SK-N-SH treated with all-trans-retinoic acid at 6 μM for 48 hours (cell line): ENCODE results near the gene MICA.

Experiments used
- ATAC-seq: fragments of 200-7000 bp; cut with Tn5 transposase; 3 replicates; pipeline ENCODE4 v1.9.1; 2020; ENCODE audit warnings: mild to moderate bottlenecking, moderate library complexity
- ARNTL ChIP-seq: fragments of 450-650 bp; formaldehyde crosslinking; IDR thresholded peaks from 2 replicates; pipeline ENCODE4 v1.5.0; 2020; ENCODE audit warnings: low read depth, mild to moderate bottlenecking, moderate library complexity, borderline replicate concordance
- BACH2 ChIP-seq: fragments of 250-450 bp; sonication (Bioruptor Pico); IDR thresholded peaks from 2 replicates; pipeline ENCODE4 v1.9.0; 2021; ENCODE audit warnings: mild to moderate bottlenecking, borderline replicate concordance
- CSDC2 ChIP-seq: fragments of 250-450 bp; sonication (Bioruptor Pico); IDR thresholded peaks from 2 replicates; pipeline ENCODE4 v1.5.0; 2020; ENCODE audit warnings: mild to moderate bottlenecking, moderate library complexity
- ESRRG ChIP-seq: fragments of 250-450 bp; sonication (Bioruptor Pico); IDR thresholded peaks from 2 replicates; pipeline ENCODE4 v1.6.1; 2021; ENCODE audit warnings: mild to moderate bottlenecking
- GLIS3 ChIP-seq: fragments of 250-450 bp; sonication (Bioruptor Pico); IDR thresholded peaks from 2 replicates; pipeline ENCODE4 v1.5.0; 2020; ENCODE audit warnings: mild to moderate bottlenecking, moderate library complexity
- ISL1 ChIP-seq: fragments of 250-450 bp; sonication (Bioruptor Pico); IDR thresholded peaks from 2 replicates; pipeline ENCODE4 v2.1.2; 2022; ENCODE audit warnings: mild to moderate bottlenecking, moderate library complexity
- OSR1 ChIP-seq: fragments of 250-450 bp; sonication (Bioruptor Pico); IDR thresholded peaks from 2 replicates; pipeline ENCODE4 v1.8.0; 2022; ENCODE audit warnings: moderate library complexity, mild to moderate bottlenecking, inconsistent platforms
- PPARA ChIP-seq: fragments of 250-450 bp; sonication (Bioruptor Pico); IDR thresholded peaks from 2 replicates; pipeline ENCODE4 v1.5.0; 2020; ENCODE audit warnings: mild to moderate bottlenecking, borderline replicate concordance
- RARB ChIP-seq: fragments of 250-450 bp; sonication (Bioruptor Pico); IDR thresholded peaks from 2 replicates; pipeline ENCODE4 v1.8.0; 2021; ENCODE audit warnings: mild to moderate bottlenecking, moderate library complexity
- SNAI2 ChIP-seq: fragments of 250-450 bp; sonication (Bioruptor Pico); IDR thresholded peaks from 2 replicates; pipeline ENCODE4 v1.5.0; 2020; ENCODE audit warnings: mild to moderate bottlenecking, moderate library complexity
- TCF4 ChIP-seq: fragments of 250-450 bp; sonication (Bioruptor Pico); IDR thresholded peaks from 2 replicates; pipeline ENCODE4 v1.8.0; 2021; ENCODE audit warnings: mild to moderate bottlenecking, moderate library complexity, borderline replicate concordance
- TOX ChIP-seq: fragments of 250-450 bp; sonication (Bioruptor Pico); IDR thresholded peaks from 2 replicates; pipeline ENCODE4 v1.8.0; 2021; ENCODE audit warnings: mild to moderate bottlenecking, moderate library complexity, borderline replicate concordance
- ZC3H10 ChIP-seq: fragments of 250-450 bp; sonication (Bioruptor Pico); IDR thresholded peaks from 2 replicates; pipeline ENCODE4 v1.5.1; 2021; ENCODE audit warnings: mild to moderate bottlenecking, moderate library complexity
- ZFP3 ChIP-seq: fragments of 250-450 bp; sonication (Bioruptor Pico); IDR thresholded peaks from 2 replicates; pipeline ENCODE4 v1.5.0; 2020; ENCODE audit warnings: mild to moderate bottlenecking, moderate library complexity
- ZFP30 ChIP-seq: fragments of 450-650 bp; formaldehyde crosslinking; IDR thresholded peaks from 2 replicates; pipeline ENCODE4 v1.5.0; 2022; ENCODE audit warnings: mild to moderate bottlenecking, moderate library complexity
- ZNF565 ChIP-seq: fragments of 450-650 bp; formaldehyde crosslinking; conservative IDR thresholded peaks from 2 replicates; pipeline ENCODE4 v1.5.0; 2020; ENCODE audit warnings: low read depth, mild to moderate bottlenecking, moderate library complexity
- ZNF70 ChIP-seq: fragments of 450-650 bp; formaldehyde crosslinking; IDR thresholded peaks from 2 replicates; pipeline ENCODE4 v1.5.0; 2020; ENCODE audit warnings: mild to moderate bottlenecking, moderate library complexity
- ZNF8 ChIP-seq: fragments of 450-650 bp; formaldehyde crosslinking; IDR thresholded peaks from 2 replicates; pipeline ENCODE4 v1.5.0; 2020; ENCODE audit warnings: mild to moderate bottlenecking, moderate library complexity
- TF ChIP-seq, protein P1 (sequence below): fragments of 250-450 bp; sonication (Bioruptor Pico); IDR thresholded peaks from 2 replicates; pipeline ENCODE4 v1.5.1; 2021; ENCODE audit warnings: mild to moderate bottlenecking, moderate library complexity
- TF ChIP-seq, protein P2 (sequence below): fragments of 250-450 bp; sonication (Bioruptor Pico); IDR thresholded peaks from 2 replicates; pipeline ENCODE4 v1.5.0; 2020; ENCODE audit warnings: mild to moderate bottlenecking, moderate library complexity
- TF ChIP-seq, protein P3 (sequence below): fragments of 250-450 bp; sonication (Bioruptor Pico); IDR thresholded peaks from 2 replicates; pipeline ENCODE4 v1.5.1; 2020; ENCODE audit warnings: low read depth, mild to moderate bottlenecking, moderate library complexity
- TF ChIP-seq, protein P4 (sequence below): fragments of 250-450 bp; sonication (Bioruptor Pico); IDR thresholded peaks from 2 replicates; pipeline ENCODE4 v1.8.0; 2021; ENCODE audit warnings: low read depth, mild to moderate bottlenecking, moderate library complexity, borderline replicate concordance
- TF ChIP-seq, protein P5 (sequence below): fragments of 250-450 bp; sonication (Bioruptor Pico); IDR thresholded peaks from 2 replicates; pipeline ENCODE4 v1.8.0; 2020; ENCODE audit warnings: mild to moderate bottlenecking, moderate library complexity, borderline replicate concordance

The MICA gene

DNA sequence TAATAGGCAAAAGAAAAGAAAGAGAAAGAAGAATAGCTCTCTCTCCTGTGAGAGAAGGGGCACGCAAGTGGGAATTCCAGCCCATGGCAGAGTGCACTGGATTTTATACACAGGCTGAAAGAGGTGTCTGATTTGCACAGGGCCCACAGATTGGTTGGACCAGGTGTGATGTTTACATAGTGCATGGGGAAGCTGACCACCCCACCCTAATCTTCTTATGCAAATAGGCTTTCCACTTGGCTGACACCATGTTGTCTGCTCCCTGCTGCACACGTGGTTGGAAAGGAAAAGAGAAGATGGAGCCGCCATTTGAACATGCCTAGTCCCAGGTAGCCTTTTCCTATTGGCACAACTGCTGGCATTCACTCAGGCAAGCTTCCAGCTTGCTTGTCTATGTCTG, 20.2 kb downstream of the MICA start:
- ATAC-seq, result no peak
- TF ChIP-seq ISL1 (CRISPR knock-in tag), result no peak
- no peak for TF ChIP-seq ZFP30 (CRISPR knock-in tag)
- no peak for TF ChIP-seq ZNF70 (CRISPR knock-in tag)
- TF ChIP-seq OSR1 (CRISPR knock-in tag), result no peak
- TF ChIP-seq GLIS3 (CRISPR knock-in tag), result no peak
- TF ChIP-seq ESRRG, result no peak
- TF ChIP-seq RARB (CRISPR knock-in tag), result no peak
- TF ChIP-seq, protein P1, sequence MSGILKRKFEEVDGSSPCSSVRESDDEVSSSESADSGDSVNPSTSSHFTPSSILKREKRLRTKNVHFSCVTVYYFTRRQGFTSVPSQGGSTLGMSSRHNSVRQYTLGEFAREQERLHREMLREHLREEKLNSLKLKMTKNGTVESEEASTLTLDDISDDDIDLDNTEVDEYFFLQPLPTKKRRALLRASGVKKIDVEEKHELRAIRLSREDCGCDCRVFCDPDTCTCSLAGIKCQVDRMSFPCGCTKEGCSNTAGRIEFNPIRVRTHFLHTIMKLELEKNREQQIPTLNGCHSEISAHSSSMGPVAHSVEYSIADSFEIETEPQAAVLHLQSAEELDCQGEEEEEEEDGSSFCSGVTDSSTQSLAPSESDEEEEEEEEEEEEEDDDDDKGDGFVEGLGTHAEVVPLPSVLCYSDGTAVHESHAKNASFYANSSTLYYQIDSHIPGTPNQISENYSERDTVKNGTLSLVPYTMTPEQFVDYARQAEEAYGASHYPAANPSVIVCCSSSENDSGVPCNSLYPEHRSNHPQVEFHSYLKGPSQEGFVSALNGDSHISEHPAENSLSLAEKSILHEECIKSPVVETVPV (CRISPR knock-in tag), result no peak
- no peak for TF ChIP-seq ARNTL
- no peak for TF ChIP-seq ZC3H10 (CRISPR knock-in tag)
- no peak for TF ChIP-seq CSDC2 (CRISPR knock-in tag)

DNA sequence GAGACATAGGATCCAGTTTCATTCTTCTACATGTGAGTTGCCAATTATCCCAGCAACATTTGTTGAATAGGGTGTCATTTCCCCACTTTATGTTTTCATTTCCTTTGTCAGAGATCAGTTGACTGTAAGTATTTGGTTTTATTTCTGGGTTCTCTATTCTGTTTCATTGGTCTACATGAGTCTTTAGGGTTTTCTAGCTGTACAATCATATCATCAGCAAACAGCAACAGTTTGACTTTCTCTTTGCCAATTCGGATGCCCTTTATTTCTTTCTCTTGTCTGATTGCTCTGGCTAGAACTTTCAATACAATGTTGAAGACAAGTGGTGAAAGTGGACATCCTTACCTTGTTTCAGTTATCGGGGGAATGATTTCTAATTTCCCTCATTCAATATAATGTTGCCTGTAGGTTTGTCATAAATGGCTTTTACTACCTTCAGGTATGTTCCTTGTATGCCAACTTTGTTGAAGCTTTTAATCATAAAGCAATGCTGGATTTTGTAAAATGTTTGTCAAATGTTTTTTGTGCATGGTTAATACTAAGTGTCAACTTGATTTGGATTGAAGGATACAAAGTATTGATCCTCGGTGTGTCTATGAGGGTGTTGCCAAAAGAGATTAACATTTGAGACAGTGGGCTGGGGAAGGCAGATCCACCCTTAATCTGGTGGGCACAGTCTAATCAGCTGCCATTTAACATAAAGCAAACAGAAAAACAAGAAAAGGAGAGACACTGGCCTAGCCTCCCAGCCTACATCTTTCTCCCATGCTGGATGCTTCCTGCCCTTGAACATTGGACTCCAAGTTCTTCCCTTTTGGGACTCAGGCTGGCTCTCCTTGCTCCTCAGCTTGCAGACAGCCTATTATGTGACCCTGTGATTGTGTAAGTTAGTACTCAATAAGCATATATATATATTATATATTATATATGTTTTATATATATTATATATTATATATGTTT, 23.3 kb downstream of the MICA start:
- TF ChIP-seq ZNF565 (CRISPR knock-in tag), result no peak
- TF ChIP-seq ZFP30 (CRISPR knock-in tag), result no peak
- no peak for TF ChIP-seq SNAI2 (CRISPR knock-in tag)
- no peak for TF ChIP-seq CSDC2 (CRISPR knock-in tag)
- TF ChIP-seq GLIS3 (CRISPR knock-in tag), result no peak
- TF ChIP-seq ZNF70 (CRISPR knock-in tag), result no peak
- no peak for TF ChIP-seq BACH2
- no peak for TF ChIP-seq TOX (CRISPR knock-in tag)
- TF ChIP-seq, protein P2, sequence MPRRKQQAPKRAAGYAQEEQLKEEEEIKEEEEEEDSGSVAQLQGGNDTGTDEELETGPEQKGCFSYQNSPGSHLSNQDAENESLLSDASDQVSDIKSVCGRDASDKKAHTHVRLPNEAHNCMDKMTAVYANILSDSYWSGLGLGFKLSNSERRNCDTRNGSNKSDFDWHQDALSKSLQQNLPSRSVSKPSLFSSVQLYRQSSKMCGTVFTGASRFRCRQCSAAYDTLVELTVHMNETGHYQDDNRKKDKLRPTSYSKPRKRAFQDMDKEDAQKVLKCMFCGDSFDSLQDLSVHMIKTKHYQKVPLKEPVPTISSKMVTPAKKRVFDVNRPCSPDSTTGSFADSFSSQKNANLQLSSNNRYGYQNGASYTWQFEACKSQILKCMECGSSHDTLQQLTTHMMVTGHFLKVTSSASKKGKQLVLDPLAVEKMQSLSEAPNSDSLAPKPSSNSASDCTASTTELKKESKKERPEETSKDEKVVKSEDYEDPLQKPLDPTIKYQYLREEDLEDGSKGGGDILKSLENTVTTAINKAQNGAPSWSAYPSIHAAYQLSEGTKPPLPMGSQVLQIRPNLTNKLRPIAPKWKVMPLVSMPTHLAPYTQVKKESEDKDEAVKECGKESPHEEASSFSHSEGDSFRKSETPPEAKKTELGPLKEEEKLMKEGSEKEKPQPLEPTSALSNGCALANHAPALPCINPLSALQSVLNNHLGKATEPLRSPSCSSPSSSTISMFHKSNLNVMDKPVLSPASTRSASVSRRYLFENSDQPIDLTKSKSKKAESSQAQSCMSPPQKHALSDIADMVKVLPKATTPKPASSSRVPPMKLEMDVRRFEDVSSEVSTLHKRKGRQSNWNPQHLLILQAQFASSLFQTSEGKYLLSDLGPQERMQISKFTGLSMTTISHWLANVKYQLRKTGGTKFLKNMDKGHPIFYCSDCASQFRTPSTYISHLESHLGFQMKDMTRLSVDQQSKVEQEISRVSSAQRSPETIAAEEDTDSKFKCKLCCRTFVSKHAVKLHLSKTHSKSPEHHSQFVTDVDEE (CRISPR knock-in tag), result no peak
- TF ChIP-seq, protein P3, sequence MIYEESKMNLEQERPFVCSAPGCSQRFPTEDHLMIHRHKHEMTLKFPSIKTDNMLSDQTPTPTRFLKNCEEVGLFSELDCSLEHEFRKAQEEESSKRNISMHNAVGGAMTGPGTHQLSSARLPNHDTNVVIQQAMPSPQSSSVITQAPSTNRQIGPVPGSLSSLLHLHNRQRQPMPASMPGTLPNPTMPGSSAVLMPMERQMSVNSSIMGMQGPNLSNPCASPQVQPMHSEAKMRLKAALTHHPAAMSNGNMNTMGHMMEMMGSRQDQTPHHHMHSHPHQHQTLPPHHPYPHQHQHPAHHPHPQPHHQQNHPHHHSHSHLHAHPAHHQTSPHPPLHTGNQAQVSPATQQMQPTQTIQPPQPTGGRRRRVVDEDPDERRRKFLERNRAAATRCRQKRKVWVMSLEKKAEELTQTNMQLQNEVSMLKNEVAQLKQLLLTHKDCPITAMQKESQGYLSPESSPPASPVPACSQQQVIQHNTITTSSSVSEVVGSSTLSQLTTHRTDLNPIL (CRISPR knock-in tag), result no peak
- no peak for TF ChIP-seq ARNTL
- no peak for TF ChIP-seq PPARA (CRISPR knock-in tag)
- TF ChIP-seq, protein P4, sequence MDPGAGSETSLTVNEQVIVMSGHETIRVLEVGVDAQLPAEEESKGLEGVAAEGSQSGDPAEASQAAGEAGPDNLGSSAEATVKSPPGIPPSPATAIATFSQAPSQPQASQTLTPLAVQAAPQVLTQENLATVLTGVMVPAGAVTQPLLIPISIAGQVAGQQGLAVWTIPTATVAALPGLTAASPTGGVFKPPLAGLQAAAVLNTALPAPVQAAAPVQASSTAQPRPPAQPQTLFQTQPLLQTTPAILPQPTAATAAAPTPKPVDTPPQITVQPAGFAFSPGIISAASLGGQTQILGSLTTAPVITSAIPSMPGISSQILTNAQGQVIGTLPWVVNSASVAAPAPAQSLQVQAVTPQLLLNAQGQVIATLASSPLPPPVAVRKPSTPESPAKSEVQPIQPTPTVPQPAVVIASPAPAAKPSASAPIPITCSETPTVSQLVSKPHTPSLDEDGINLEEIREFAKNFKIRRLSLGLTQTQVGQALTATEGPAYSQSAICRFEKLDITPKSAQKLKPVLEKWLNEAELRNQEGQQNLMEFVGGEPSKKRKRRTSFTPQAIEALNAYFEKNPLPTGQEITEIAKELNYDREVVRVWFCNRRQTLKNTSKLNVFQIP, result no peak
- no peak for TF ChIP-seq OSR1 (CRISPR knock-in tag)
- no peak for TF ChIP-seq ISL1 (CRISPR knock-in tag)
- TF ChIP-seq TCF4 (CRISPR knock-in tag), result no peak
- TF ChIP-seq ESRRG, result no peak
- TF ChIP-seq ZC3H10 (CRISPR knock-in tag), result no peak
- ATAC-seq, result no peak

DNA sequence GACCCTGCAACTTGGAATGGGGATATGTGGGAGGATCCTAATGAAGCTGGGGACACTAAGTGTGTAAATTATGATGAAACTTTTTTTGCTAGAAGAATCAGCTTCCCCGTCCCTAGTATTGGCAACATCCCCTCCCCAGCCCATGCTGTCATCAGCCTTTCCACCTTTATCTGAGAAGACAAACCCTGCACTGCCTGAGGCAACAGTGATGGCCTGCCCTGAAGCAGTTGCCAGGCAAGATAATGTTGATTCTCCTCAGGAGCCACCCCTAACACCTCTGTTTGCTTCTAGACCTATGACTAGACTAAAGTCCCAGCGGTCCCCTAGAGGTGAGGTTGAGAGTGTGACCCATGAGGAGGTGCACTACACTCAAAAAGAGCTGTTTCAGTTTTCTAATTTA, 27.1 kb downstream of the MICA start:
- ATAC-seq, result no peak
- TF ChIP-seq, protein P5, sequence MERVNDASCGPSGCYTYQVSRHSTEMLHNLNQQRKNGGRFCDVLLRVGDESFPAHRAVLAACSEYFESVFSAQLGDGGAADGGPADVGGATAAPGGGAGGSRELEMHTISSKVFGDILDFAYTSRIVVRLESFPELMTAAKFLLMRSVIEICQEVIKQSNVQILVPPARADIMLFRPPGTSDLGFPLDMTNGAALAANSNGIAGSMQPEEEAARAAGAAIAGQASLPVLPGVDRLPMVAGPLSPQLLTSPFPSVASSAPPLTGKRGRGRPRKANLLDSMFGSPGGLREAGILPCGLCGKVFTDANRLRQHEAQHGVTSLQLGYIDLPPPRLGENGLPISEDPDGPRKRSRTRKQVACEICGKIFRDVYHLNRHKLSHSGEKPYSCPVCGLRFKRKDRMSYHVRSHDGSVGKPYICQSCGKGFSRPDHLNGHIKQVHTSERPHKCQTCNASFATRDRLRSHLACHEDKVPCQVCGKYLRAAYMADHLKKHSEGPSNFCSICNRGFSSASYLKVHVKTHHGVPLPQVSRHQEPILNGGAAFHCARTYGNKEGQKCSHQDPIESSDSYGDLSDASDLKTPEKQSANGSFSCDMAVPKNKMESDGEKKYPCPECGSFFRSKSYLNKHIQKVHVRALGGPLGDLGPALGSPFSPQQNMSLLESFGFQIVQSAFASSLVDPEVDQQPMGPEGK (CRISPR knock-in tag), result no peak
- no peak for TF ChIP-seq ZNF70 (CRISPR knock-in tag)
- TF ChIP-seq ZFP30 (CRISPR knock-in tag), result no peak
- no peak for TF ChIP-seq PPARA (CRISPR knock-in tag)
- TF ChIP-seq, protein P2 (CRISPR knock-in tag), result no peak
- TF ChIP-seq SNAI2 (CRISPR knock-in tag), result no peak
- TF ChIP-seq TCF4 (CRISPR knock-in tag), result no peak
- no peak for TF ChIP-seq RARB (CRISPR knock-in tag)
- no peak for TF ChIP-seq TOX (CRISPR knock-in tag)
- no peak for TF ChIP-seq ESRRG
- no peak for TF ChIP-seq ZFP3 (CRISPR knock-in tag)
- no peak for TF ChIP-seq ZNF8 (CRISPR knock-in tag)
- TF ChIP-seq ZC3H10 (CRISPR knock-in tag), result no peak
